Pulmonary artery endothelial cell (primary cell): ENCODE results near the gene CFAP99. TPM values are rescaled to one million over a fixed set of nuclear protein-coding genes. Genes with fewer than 3 reads are reported as not detected.
"Not testable (repeated sequence)": the region's sequence is repeated elsewhere in the genome, so short reads cannot be mapped to it uniquely, and the experiment has no call there.

Experiments
- DNase-seq: peaks from one replicate; pipeline ENCODE4 v3.0.0-alpha.2; 2011; ENCODE audit warnings: low read depth, low spot score
- total RNA-seq: library from RNA; depleted of rRNA; stranded (reverse); fragments of >200 nt; gene quantifications from 2 replicates; pipeline ENCODE4 v1.2.3, GENCODE V29; 2014

Gene CFAP99
- total RNA-seq: 0.04 TPM in 1 of 2 replicates, not detected in the other

- DNase-seq: peak; percentile 86
Observed at GRCh38 chr4:2418650-2419571, at the start of gene CFAP99. CFAP99 (plus strand) TSS chr4:2418955.

DNA sequence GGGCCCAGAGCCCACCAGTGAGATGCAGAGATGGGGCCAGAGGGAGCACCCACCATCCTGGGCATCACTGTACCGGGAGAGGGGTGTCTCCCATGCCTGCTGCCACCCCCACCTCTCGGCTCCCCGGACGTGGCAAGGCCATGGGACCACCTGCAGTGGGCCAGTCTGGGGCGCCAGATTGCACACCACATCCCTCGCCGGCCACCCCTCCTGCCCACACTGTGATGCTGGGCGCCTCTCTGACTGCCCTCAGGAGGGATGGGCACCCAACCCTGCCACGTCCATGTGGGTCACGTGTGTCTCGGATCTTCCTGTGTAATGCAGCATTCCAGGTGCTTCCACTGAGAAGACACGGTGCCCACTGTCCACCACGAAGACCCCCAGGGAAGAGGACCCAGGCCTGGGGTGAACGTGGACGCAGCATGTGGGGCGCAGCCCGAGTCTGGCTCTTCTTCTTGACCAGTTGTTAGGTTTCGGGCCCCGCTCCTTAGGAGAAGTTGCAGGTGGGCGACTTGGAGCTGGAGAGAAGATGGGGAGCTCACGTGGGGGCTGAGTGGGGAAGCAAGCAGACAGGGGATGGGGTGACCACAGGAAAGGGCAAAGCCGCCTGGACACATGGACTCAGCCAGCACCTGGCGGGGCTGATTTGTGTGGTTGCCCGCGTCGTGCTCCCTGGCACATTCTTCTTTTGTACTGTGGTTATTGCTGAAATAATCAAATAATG is 48.0 kb upstream of the CFAP99 start:
- DNase-seq: no peak

DNA sequence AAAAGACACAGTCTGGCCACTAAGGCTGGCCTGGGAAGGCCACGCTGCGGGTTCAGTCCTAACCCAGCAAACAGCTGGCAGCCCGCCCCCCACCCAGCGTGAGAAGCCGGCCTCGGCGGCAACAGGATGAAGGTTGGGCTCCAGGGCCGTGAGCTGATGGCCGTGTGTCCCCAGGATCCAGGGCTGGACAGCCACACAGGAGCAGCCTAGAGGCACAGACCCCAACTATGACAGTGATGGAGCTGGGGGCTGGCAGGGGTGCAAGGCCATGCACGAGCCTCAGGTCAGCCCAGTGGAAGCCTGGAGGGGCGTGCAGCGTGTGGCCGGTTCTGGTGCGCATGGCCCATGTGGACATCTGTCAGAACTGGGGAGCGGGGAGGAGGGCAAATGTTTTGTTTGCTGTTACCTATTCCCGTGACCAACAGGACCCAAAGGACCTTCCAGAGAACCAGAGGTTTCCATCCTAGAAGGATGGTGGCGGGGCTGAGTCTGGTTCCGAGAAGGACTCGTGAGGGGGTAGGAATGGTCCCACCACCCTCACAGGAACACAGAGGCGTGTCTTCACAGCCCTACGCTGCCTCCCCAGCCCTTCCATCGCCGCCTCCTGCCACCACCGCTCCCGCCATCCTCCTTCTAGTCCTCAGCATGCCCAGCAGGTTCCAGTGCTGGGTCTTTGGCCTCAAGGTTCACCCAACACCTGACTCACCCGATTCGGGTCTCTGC is 46.8 kb upstream of the CFAP99 start:
- no peak for DNase-seq

DNA sequence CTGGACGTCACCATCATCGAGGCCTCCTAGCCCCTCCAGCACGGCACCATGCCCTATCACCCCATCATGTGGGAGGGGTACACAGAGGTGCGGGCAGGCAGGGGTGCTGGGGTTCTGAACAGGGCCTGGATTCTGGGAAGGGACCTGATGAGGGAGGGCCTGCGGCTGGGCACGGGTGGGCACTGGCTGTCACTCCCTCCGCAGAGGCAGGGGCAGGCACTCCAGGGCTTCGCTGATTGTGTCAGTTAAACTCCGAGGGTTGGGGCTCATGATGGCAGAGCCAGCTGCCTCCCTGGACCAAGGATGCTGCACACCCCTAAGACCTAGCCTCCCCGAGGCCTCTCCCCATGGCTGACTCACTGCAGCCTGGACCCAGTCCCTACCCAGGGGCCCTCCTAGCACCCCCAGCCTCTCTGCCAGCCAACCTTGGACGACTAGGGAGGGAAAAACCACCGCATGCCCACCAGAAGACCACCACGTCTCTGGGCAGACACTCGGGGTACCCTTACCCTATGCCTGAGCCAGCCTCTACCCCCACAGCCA is 46.2 kb upstream of the CFAP99 start:
- DNase-seq: no peak

GRCh38 chr4:2373532-2373931 is 45.2 kb upstream of the CFAP99 start:
- no peak for DNase-seq

- DNase-seq: no peak
Observed at GRCh38 chr4:2375427-2375826, 43.3 kb upstream of the CFAP99 start.

DNA sequence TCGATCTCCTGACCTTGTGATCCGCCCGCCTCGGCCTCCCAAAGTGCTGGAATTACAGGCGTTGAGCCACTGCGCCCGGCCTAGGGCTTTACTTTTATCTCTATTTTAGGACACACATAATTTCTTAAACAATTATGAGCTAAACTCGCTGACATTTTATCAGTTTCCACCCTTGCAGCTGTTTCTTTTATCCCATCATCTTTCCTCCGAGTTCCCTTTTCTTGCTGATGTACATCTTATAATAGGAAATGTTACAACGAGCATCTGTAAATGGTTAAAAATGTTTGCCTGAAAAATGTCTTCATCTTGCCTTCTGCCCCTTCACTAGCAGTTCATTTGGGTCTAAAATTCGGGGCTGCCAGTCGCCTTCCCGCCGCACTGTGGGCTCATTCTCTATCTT is 41.5 kb upstream of the CFAP99 start:
- no peak for DNase-seq

GRCh38 chr4:2378401-2378800 is 40.4 kb upstream of the CFAP99 start:
- no peak for DNase-seq

GRCh38 chr4:2378898-2379297 is 39.9 kb upstream of the CFAP99 start:
- no peak for DNase-seq

GRCh38 chr4:2380589-2380988 is 38.2 kb upstream of the CFAP99 start:
- DNase-seq: not testable (repeated sequence)

DNA sequence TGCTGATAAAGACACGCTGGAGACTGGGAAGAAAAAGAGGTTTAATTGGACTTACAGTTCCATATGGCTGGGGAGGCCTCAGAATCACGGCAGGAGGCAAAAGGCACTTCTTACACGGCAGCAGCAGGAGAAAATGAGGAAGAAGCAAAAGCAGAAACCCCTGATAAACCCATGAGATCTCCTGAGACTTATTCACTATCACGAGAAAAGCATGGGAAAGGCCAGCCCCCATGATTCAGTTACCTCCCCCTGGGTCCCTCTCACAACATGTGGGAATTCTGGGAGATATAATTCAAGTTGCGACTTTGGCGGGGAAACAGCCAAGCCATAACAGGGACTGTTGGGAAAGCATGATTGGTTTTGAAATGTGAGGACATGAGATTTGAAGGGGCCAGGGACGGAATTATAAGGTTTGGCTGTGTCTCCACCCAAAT is 36.0 kb upstream of the CFAP99 start:
- not testable (repeated sequence) for DNase-seq

DNA sequence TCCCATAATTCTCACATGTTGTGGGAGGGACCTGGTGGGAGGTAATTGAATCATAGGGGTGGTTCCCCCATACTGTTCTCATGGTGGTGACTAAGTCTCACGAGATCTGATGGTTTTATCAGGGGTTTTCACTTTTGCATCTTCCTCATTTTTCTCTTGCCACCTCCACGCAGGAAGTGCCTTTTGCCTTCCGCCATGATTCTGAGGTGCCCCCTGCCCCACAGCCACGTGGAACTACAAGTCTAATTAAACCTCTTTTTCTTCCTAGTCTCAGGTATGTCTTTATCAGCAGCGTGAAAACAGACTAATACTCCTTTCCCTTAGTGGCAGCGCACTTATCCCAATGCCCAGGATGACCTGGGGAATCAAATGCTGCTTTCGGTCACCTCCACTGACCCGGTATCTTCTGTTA is 35.5 kb upstream of the CFAP99 start:
- not testable (repeated sequence) for DNase-seq

- no peak for DNase-seq
Observed at GRCh38 chr4:2383760-2384159, 35.0 kb upstream of the CFAP99 start.

GRCh38 chr4:2384245-2384644 is 34.5 kb upstream of the CFAP99 start:
- no peak for DNase-seq

DNA sequence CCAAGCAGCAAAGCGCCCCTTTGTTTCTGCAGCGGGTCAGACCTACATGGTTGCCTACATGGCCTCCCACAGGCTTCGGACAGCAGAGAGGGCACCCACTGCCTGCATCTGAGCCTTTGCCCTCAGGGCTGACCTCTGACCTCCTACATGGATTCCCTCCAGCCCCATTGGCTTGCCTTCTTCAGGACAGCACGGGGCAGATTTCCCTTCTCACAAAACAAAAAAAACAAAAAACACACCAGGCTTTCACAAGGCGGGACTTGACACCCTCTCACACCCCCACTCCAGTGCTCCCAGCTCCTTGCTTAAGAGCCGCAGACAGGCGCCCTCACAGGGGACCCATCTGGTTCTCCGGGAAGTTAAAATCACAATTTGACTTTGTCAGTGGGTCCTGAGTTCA is 33.2 kb upstream of the CFAP99 start:
- no peak for DNase-seq

- DNase-seq: no peak
Observed at GRCh38 chr4:2386717-2387116, 32.0 kb upstream of the CFAP99 start.

DNA sequence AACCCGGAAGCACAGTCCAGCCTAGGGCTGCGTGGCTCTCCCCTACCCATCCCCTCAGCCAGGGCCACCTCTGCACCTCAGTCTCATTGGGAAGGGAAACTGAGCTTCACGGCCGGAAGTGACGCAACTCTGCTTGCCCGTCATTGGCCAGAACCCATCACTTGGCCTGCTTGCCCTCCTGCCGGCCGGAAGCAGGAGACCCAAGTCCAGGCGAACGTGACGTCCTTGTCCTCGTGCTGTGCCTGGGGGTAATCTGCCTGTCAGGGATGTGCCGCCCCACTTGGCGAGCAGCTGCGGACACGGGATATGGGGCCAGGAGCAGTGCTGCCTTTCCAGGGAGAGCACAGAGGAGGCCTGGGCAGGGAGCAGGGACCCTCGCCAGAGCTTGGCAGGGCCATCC is 31.5 kb upstream of the CFAP99 start:
- DNase-seq: no peak

GRCh38 chr4:2387829-2388228 is 30.9 kb upstream of the CFAP99 start:
- DNase-seq: no peak

GRCh38 chr4:2388429-2389182 is 30.1 kb upstream of the CFAP99 start:
- DNase-seq: no peak

- DNase-seq: no peak
Observed at GRCh38 chr4:2389691-2390090, 29.1 kb upstream of the CFAP99 start.

DNA sequence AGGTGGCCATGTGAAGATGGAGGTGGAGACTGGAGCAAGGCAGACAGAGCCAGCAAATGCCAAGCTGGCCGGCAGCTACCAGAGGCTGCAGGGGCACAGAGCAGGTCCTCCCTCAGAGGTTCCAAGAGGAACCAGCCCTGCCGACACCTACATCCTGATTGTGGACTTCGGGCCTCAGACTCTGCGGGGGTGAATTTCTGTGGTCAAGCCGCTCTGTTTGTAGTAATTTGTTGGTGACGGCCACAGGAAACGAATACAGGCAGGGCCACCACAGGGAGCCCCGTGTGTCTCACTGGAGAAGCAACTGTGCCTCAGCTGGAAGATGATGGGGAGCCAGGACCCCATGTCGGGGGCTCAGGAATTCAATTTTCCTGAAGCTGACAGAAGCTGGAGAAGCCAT is 28.6 kb upstream of the CFAP99 start:
- no peak for DNase-seq
